Right atrium auricular region (tissue), 2 donors: ENCODE results near the gene SNX12. TPM values are rescaled to one million over a fixed set of nuclear protein-coding genes. Genes with fewer than 3 reads are reported as not detected.
"Not testable (repeated sequence)": the region's sequence is repeated elsewhere in the genome, so short reads cannot be mapped to it uniquely, and the experiment has no call there.

ENCODE experiments used
- DNase-seq: peaks from one replicate; pipeline ENCODE4 v3.0.0-alpha.2; 2019; ENCODE audit warnings: low spot score
- H3K27ac ChIP-seq, 2 donors: fragments of 200-600 bp; sonication (generic); 1 replicate in 1 of 2; 2 replicates in 1 of 2; pipeline ENCODE4 v1.5.1; 2016 to 2019
- H3K27me3 ChIP-seq, 2 donors: fragments of 200-600 bp; sonication (generic); one replicate each; pipeline versions ENCODE4 v1.5.1 to v1.6.0; 2017 to 2019
- H3K36me3 ChIP-seq: fragments of 200-600 bp; sonication (generic); one replicate; pipeline ENCODE4 v1.5.1; 2016
- H3K4me1 ChIP-seq, 2 donors: fragments of 200-600 bp; sonication (generic); one replicate each; pipeline versions ENCODE4 v1.5.1 to v1.6.0; 2017 to 2019
- H3K4me3 ChIP-seq, 2 donors: fragments of 200-600 bp; sonication (generic); 1 replicate in 1 of 2; 2 replicates in 1 of 2; pipeline ENCODE4 v1.5.1; 2017 to 2019; ENCODE audit warnings: mild to moderate bottlenecking in 1 of 2, moderate library complexity in 1 of 2
- H3K9me3 ChIP-seq, 2 donors: fragments of 200-600 bp; sonication (generic); one replicate each; pipeline ENCODE4 v1.5.1; 2019
- CTCF ChIP-seq, 2 donors: fragments of 200-600 bp; sonication (generic); IDR thresholded peaks; one replicate each; pipeline ENCODE4 v1.5.1; 2019; ENCODE audit warnings: antibody characterized with exemption in 2 of 2
- total RNA-seq, 2 donors: library from RNA; depleted of rRNA; stranded (reverse); fragments of >200 nt; gene quantifications; one replicate each; pipeline ENCODE4 v1.1.0, GENCODE V29; 2016

The SNX12 gene
- total RNA-seq, 2 donors from 2014 or later: 30.8 to 40.1 TPM

- DNase-seq: no peak
- Histone ChIP-seq H3K9me3 (no peaks in the 10 kb centered on the region), H3K4me3 (peak overlapping the region in 1 of 2 donors; percentile 35), H3K4me1 (no peaks in the 10 kb centered on the region), H3K27me3 (no peaks in the 10 kb centered on the region), H3K27ac (no peak overlapping the region), H3K36me3 (no peaks in the 10 kb centered on the region)
- no peak for TF ChIP-seq CTCF (IDR thresholded peaks at IDR 0.05)
Measured at GRCh38 chrX:71052721-71053120, 15.4 kb downstream of the SNX12 start.

GRCh38 chrX:71047891-71048290, 20.2 kb downstream of the SNX12 start:
- not testable (repeated sequence) for H3K4me3 ChIP-seq, H3K4me1 ChIP-seq, H3K36me3 ChIP-seq, H3K9me3 ChIP-seq, DNase-seq, H3K27me3 ChIP-seq, H3K27ac ChIP-seq

- no peak for DNase-seq
- H3K9me3 ChIP-seq: no peaks in the 10 kb centered on the region
- H3K36me3 ChIP-seq: no peaks in the 10 kb centered on the region
- no peaks in the 10 kb centered on the region for H3K4me1 ChIP-seq
- no peak overlapping the region for H3K27ac ChIP-seq
- no peaks in the 10 kb centered on the region for H3K27me3 ChIP-seq
- no peak for TF ChIP-seq CTCF (IDR thresholded peaks at IDR 0.05)
- H3K4me3 ChIP-seq: no peak overlapping the region
Measured at GRCh38 chrX:71017396-71017939, 50.7 kb downstream of the SNX12 start.

Other genes with a start within 250 kb of the SNX12 start
- not detected for gene TEX11, start 159.6 kb downstream of the SNX12 start, total RNA-seq
- gene SLC7A3, start 137.2 kb downstream of the SNX12 start, total RNA-seq: not detected
- 10 to 100 TPM; 12.4 to 17.0 TPM for gene FOXO4, start 27.5 kb upstream of the SNX12 start, total RNA-seq
- not detected for gene CXorf65, start 38.4 kb upstream of the SNX12 start, total RNA-seq
- gene IL2RG, start 43.2 kb upstream of the SNX12 start, total RNA-seq: 1 to 10 TPM in 1 of 2 donors, not detected in 1; 4.2 TPM
- 10 to 100 TPM; 14.8 to 25.5 TPM for gene MED12, start 50.3 kb upstream of the SNX12 start, total RNA-seq
- gene NLGN3, start 76.5 kb upstream of the SNX12 start, total RNA-seq: under 1 TPM; 0.19 to 0.98 TPM
- gene GJB1, start 154.9 kb upstream of the SNX12 start, total RNA-seq: not detected
- gene ZMYM3, start 185.8 kb upstream of the SNX12 start, total RNA-seq: 10 to 100 TPM in 1 of 2 donors, 1 to 10 TPM in 1; 10.0 to 10.5 TPM
- 100 to 1,000 TPM; 110 to 120 TPM for gene NONO, start 215.3 kb upstream of the SNX12 start, total RNA-seq
- gene ITGB1BP2, start 233.4 kb upstream of the SNX12 start, total RNA-seq: 100 to 1,000 TPM; 102 to 172 TPM